ENCODE data around the gene TAF5L. TPM values are rescaled to one million over a fixed set of nuclear protein-coding genes. Genes with fewer than 3 reads are reported as not detected.
A peak's percentile ranks its signal among the peaks of the same experiment; 100 is the strongest.

The TAF5L gene
- total and polyA plus RNA-seq, 2 of the 8 experiments (the other 6 are each of a cell fraction or from before 2014, with no cell fraction given) = 17.7 to 23.3 TPM

- no peak overlapping the region for H3K4ac ChIP-seq (replicated peaks; ENCODE audit: insufficient read length, low read depth, low read length)
- DNase-seq (ENCODE audit: low read depth in 1 of 2, low spot score in 2 of 2) = no peak
- H3K4me2 ChIP-seq (ENCODE audit: insufficient read depth in 1 of 2, low read depth in 2 of 2, low read length in 2 of 2) = no peak overlapping the region
- TF ChIP-seq YY1 (IDR thresholded peaks at IDR 0.05; ENCODE audit: low read depth, low read length) (no peak), CTCF (IDR thresholded peaks at IDR 0.05; ENCODE audit: control extremely low read depth in 1 of 3, insufficient read depth in 1 of 3, low read depth in 1 of 3, low read length in 3 of 3) (no peak), CEBPB (IDR thresholded peaks at IDR 0.05; ENCODE audit: low read depth, low read length) (no peak), SIRT6 (IDR thresholded peaks at IDR 0.05; ENCODE audit: low read length) (no peak), GABPA (IDR thresholded peaks at IDR 0.05; ENCODE audit: borderline replicate concordance, insufficient read depth, low read length) (no peak), ATF3 (IDR thresholded peaks at IDR 0.05; ENCODE audit: insufficient read depth, low read depth, low read length) (no peak), CTBP2 (IDR thresholded peaks at IDR 0.05; ENCODE audit: borderline replicate concordance, insufficient read depth, insufficient read length, low read length) (no peak), KDM5A (IDR thresholded peaks at IDR 0.05; ENCODE audit: low read length) (no peak)
- H2BK120ac ChIP-seq (replicated peaks; ENCODE audit: low read depth, low read length) = no peak overlapping the region
- no peak overlapping the region for H3K18ac ChIP-seq (ENCODE audit: extremely low read depth, low read length)
- WGBS, 2 experiments (ENCODE audit: extremely low coverage in 1 of 2, insufficient coverage in 1 of 2, insufficient read length in 1 of 2, insufficient replicate concordance in 2 of 2, low coverage in 1 of 2, low lambda C conversion rate in 2 of 2, missing lambda C conversion rate in 1 of 2) = 49% methylated on average over 2 of the region's 2 CpGs; no CpG with 5 or more reads in 1 of the 2 experiments
- no peak overlapping the region for H4K91ac ChIP-seq (replicated peaks; ENCODE audit: insufficient read length, low read length)
- H3K23me2 ChIP-seq (ENCODE audit: low read depth, low read length) = no peaks in the 10 kb centered on the region
- no peak overlapping the region for H2AFZ ChIP-seq (ENCODE audit: low read length)
- H3K27ac ChIP-seq (ENCODE audit: low read depth, low read length) = no peak overlapping the region
- H4K8ac ChIP-seq (ENCODE audit: extremely low read depth, insufficient read depth, low read length) = no peak overlapping the region
- H3K27me3 ChIP-seq (replicated peaks in 1 of 4; ENCODE audit: control insufficient read depth in 3 of 4, extremely low read depth in 1 of 4, insufficient read depth in 3 of 4, low read length in 3 of 4) = no peaks in the 10 kb centered on the region
- no peak overlapping the region for H3K4me3 ChIP-seq (ENCODE audit: extremely low read depth in 1 of 4, insufficient read depth in 2 of 4, low read depth in 3 of 4, low read length in 4 of 4)
- no peaks in the 10 kb centered on the region for H3K9me3 ChIP-seq (ENCODE audit: insufficient read depth in 2 of 2, low read depth in 1 of 2, low read length in 1 of 2)
- no peak overlapping the region for H2BK5ac ChIP-seq (ENCODE audit: low read depth, low read length)
- H3K9ac ChIP-seq (replicated peaks in 1 of 4; ENCODE audit: extremely low read depth in 1 of 4, low read depth in 3 of 4, low read length in 3 of 4) = no peak overlapping the region
- no peak overlapping the region for H2AK5ac ChIP-seq (ENCODE audit: low read depth, low read length)
- H4K5ac ChIP-seq (ENCODE audit: insufficient read length, low read depth, low read length) = no peak overlapping the region
- no peak overlapping the region for H2BK12ac ChIP-seq (ENCODE audit: low read depth, low read length)
- H4K20me1 ChIP-seq (replicated peaks in 1 of 2; ENCODE audit: control insufficient read depth in 1 of 2, insufficient read depth in 2 of 2, low read length in 2 of 2) = no peaks in the 10 kb centered on the region
- H3K14ac ChIP-seq (ENCODE audit: insufficient read length) = no peak overlapping the region
- no peak overlapping the region for H2BK15ac ChIP-seq (ENCODE audit: low read length)
- H2BK20ac ChIP-seq (ENCODE audit: low read length) = no peak overlapping the region
- H3K23ac ChIP-seq (ENCODE audit: insufficient read length) = no peak overlapping the region
- POLR2A ChIA-PET (ENCODE audit: partially characterized antibody) = interaction anchor here (1.5 kb wide), 1 partner anchor 16 kb away, joined by 4 read pairs; no protein-coding TSS in a partner anchor
- CTCF ChIA-PET (ENCODE audit: partially characterized antibody) = interaction anchor here (0.9 kb wide), 2 partner anchors 11 to 45 kb away, joined by 3 to 4 read pairs; no protein-coding TSS in a partner anchor
- no peak overlapping the region for H3K56ac ChIP-seq (replicated peaks; ENCODE audit: insufficient read length, low read depth, low read length)
- peaks cover 2% of the 10 kb centered on the region; the same call in 1 of the 2 replicates for H3K79me1 ChIP-seq (ENCODE audit: low read depth, low read length)
- peak; percentile 45 for FAIRE-seq
- no peaks in the 10 kb centered on the region for H3K79me2 ChIP-seq (ENCODE audit: control insufficient read depth in 1 of 2, insufficient read depth in 2 of 2, low read length in 2 of 2)
- H3K4me1 ChIP-seq (replicated peaks in 1 of 4; ENCODE audit: control insufficient read depth in 3 of 4, insufficient read depth in 4 of 4, low read length in 3 of 4) = peaks cover 0 to 3% (median 0%) of the 10 kb centered on the region in 4 experiments; a peak in 1 of 7 replicates
- H3K36me3 ChIP-seq (ENCODE audit: control insufficient read depth in 2 of 4, insufficient read depth in 4 of 4, low read length in 3 of 4) = peaks cover 3 to 41% (median 21%) of the 10 kb centered on the region in 4 experiments; a peak in 6 of 8 replicates
These were observed 18.6 kb downstream of the TAF5L start for GRCh38 chr1:229607370-229607769.
